WTC11 (cell line): ENCODE data around the gene NDST3.

Experiments used
- FOXJ3 ChIP-seq: sonication (generic); formaldehyde crosslinking; IDR thresholded peaks from 2 replicates; pipeline ENCODE4 v1.9.0; 2021; ENCODE audit warnings: missing genetic modification reagents, mild to moderate bottlenecking, borderline replicate concordance
- SP1 ChIP-seq: sonication (generic); formaldehyde crosslinking; conservative IDR thresholded peaks from 2 replicates; pipeline ENCODE4 v1.8.1; 2022; ENCODE audit warnings: missing genetic modification reagents
- ZNF232 ChIP-seq: sonication (generic); formaldehyde crosslinking; IDR thresholded peaks from 2 replicates; pipeline ENCODE4 v1.8.0; 2022; ENCODE audit warnings: mild to moderate bottlenecking, missing genetic modification reagents
- TF ChIP-seq, protein P1 (sequence below): sonication (generic); formaldehyde crosslinking; IDR thresholded peaks from 2 replicates; pipeline ENCODE4 v1.8.1; 2022; ENCODE audit warnings: low read depth, missing genetic modification reagents, borderline replicate concordance
- TF ChIP-seq, protein P2 (sequence below): sonication (generic); formaldehyde crosslinking; IDR thresholded peaks from 2 replicates; pipeline ENCODE4 v1.8.0; 2023; ENCODE audit warnings: mild to moderate bottlenecking, missing genetic modification reagents
- TF ChIP-seq, protein P3 (sequence below): sonication (generic); formaldehyde crosslinking; IDR thresholded peaks from 2 replicates; pipeline ENCODE4 v1.8.1; 2023; ENCODE audit warnings: mild to moderate bottlenecking, missing genetic modification reagents, borderline replicate concordance
- TF ChIP-seq, protein P4 (sequence below): fragments of 200-600 bp; IDR thresholded peaks from 2 replicates; pipeline ENCODE4 v1.8.0; 2022; ENCODE audit warnings: antibody characterized with exemption
- TF ChIP-seq, protein P5 (sequence below): sonication (generic); formaldehyde crosslinking; IDR thresholded peaks from 2 replicates; pipeline ENCODE4 v1.8.0; 2023; ENCODE audit warnings: missing genetic modification reagents
- TF ChIP-seq, protein P6 (sequence below): fragments of 250-450 bp; sonication (Bioruptor Pico); conservative IDR thresholded peaks from 2 replicates; pipeline ENCODE4 v1.9.0; 2021; ENCODE audit warnings: mild to moderate bottlenecking
- TF ChIP-seq, protein P7 (sequence below): sonication (generic); formaldehyde crosslinking; conservative IDR thresholded peaks from 2 replicates; pipeline ENCODE4 v1.8.1; 2023; ENCODE audit warnings: mild to moderate bottlenecking, low read depth, missing genetic modification reagents, moderate library complexity
- TF ChIP-seq, protein P8 (sequence below): sonication (generic); formaldehyde crosslinking; IDR thresholded peaks from 2 replicates; pipeline ENCODE4 v1.8.1; 2023; ENCODE audit warnings: mild to moderate bottlenecking, missing genetic modification reagents

DNA sequence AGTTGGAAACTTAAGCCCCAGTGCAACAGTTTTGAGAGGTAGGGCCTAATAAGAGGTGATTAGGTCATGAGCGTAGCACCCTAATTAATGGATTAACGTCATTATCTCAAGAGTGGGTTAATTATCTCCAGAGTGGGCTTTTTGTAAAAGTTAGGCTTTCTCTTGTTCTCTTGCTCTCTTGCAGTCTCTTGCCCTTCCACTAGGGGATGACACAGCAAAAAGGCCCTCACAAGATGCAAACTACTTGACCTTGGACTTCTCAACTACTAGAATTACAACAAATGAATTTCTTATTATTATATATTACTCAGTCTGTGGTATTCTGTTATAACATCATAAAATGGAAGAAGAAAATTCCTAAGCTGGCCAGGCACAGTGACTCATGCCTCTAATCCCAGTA, 22.1 kb upstream of the NDST3 start:
- TF ChIP-seq, protein P1, sequence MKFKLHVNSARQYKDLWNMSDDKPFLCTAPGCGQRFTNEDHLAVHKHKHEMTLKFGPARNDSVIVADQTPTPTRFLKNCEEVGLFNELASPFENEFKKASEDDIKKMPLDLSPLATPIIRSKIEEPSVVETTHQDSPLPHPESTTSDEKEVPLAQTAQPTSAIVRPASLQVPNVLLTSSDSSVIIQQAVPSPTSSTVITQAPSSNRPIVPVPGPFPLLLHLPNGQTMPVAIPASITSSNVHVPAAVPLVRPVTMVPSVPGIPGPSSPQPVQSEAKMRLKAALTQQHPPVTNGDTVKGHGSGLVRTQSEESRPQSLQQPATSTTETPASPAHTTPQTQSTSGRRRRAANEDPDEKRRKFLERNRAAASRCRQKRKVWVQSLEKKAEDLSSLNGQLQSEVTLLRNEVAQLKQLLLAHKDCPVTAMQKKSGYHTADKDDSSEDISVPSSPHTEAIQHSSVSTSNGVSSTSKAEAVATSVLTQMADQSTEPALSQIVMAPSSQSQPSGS, result no peak
- TF ChIP-seq, protein P2, sequence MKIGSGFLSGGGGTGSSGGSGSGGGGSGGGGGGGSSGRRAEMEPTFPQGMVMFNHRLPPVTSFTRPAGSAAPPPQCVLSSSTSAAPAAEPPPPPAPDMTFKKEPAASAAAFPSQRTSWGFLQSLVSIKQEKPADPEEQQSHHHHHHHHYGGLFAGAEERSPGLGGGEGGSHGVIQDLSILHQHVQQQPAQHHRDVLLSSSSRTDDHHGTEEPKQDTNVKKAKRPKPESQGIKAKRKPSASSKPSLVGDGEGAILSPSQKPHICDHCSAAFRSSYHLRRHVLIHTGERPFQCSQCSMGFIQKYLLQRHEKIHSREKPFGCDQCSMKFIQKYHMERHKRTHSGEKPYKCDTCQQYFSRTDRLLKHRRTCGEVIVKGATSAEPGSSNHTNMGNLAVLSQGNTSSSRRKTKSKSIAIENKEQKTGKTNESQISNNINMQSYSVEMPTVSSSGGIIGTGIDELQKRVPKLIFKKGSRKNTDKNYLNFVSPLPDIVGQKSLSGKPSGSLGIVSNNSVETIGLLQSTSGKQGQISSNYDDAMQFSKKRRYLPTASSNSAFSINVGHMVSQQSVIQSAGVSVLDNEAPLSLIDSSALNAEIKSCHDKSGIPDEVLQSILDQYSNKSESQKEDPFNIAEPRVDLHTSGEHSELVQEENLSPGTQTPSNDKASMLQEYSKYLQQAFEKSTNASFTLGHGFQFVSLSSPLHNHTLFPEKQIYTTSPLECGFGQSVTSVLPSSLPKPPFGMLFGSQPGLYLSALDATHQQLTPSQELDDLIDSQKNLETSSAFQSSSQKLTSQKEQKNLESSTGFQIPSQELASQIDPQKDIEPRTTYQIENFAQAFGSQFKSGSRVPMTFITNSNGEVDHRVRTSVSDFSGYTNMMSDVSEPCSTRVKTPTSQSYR, result no peak
- TF ChIP-seq, protein P3, sequence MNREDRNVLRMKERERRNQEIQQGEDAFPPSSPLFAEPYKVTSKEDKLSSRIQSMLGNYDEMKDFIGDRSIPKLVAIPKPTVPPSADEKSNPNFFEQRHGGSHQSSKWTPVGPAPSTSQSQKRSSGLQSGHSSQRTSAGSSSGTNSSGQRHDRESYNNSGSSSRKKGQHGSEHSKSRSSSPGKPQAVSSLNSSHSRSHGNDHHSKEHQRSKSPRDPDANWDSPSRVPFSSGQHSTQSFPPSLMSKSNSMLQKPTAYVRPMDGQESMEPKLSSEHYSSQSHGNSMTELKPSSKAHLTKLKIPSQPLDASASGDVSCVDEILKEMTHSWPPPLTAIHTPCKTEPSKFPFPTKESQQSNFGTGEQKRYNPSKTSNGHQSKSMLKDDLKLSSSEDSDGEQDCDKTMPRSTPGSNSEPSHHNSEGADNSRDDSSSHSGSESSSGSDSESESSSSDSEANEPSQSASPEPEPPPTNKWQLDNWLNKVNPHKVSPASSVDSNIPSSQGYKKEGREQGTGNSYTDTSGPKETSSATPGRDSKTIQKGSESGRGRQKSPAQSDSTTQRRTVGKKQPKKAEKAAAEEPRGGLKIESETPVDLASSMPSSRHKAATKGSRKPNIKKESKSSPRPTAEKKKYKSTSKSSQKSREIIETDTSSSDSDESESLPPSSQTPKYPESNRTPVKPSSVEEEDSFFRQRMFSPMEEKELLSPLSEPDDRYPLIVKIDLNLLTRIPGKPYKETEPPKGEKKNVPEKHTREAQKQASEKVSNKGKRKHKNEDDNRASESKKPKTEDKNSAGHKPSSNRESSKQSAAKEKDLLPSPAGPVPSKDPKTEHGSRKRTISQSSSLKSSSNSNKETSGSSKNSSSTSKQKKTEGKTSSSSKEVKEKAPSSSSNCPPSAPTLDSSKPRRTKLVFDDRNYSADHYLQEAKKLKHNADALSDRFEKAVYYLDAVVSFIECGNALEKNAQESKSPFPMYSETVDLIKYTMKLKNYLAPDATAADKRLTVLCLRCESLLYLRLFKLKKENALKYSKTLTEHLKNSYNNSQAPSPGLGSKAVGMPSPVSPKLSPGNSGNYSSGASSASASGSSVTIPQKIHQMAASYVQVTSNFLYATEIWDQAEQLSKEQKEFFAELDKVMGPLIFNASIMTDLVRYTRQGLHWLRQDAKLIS (CRISPR knock-in tag), result no peak
- TF ChIP-seq, protein P4, sequence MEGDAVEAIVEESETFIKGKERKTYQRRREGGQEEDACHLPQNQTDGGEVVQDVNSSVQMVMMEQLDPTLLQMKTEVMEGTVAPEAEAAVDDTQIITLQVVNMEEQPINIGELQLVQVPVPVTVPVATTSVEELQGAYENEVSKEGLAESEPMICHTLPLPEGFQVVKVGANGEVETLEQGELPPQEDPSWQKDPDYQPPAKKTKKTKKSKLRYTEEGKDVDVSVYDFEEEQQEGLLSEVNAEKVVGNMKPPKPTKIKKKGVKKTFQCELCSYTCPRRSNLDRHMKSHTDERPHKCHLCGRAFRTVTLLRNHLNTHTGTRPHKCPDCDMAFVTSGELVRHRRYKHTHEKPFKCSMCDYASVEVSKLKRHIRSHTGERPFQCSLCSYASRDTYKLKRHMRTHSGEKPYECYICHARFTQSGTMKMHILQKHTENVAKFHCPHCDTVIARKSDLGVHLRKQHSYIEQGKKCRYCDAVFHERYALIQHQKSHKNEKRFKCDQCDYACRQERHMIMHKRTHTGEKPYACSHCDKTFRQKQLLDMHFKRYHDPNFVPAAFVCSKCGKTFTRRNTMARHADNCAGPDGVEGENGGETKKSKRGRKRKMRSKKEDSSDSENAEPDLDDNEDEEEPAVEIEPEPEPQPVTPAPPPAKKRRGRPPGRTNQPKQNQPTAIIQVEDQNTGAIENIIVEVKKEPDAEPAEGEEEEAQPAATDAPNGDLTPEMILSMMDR, result no peak
- TF ChIP-seq, protein P5, sequence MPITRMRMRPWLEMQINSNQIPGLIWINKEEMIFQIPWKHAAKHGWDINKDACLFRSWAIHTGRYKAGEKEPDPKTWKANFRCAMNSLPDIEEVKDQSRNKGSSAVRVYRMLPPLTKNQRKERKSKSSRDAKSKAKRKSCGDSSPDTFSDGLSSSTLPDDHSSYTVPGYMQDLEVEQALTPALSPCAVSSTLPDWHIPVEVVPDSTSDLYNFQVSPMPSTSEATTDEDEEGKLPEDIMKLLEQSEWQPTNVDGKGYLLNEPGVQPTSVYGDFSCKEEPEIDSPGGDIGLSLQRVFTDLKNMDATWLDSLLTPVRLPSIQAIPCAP (CRISPR knock-in tag), result no peak
- TF ChIP-seq, protein P6, sequence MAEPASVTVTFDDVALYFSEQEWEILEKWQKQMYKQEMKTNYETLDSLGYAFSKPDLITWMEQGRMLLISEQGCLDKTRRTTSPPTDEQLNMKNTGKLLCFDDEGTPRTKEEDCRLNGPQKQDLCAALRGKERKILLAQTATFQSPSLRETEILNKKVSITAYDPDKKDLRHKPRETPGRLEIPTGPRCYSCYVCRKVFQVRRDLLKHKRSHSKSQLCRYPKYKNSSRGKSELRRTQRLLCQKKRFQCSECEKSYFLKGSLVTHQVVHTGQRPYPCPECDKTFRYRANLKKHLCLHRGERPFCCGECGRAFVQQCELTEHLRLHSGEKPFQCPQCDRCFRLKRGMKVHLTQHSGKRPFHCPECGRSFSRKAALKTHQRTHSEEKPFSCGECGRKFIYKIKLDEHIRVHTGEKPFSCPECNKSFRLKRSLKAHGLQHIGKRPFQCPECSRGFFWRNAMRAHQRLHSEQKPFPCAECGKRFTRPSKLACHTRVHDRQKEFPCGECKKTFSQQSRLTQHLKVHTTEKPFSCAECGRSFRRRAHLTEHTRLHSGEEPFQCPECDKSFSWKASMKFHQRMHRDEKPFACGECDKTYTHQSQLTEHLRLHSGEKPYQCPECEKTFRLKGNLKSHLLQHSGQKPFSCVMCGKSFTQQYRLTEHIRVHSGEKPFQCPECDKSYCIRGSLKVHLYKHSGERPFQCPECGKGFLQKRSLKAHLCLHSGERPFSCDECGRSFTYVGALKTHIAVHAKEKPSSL, result no peak
- TF ChIP-seq FOXJ3 (no peak), ZNF232 (no peak), SP1 (CRISPR knock-in tag) (no peak)
- TF ChIP-seq, protein P7, sequence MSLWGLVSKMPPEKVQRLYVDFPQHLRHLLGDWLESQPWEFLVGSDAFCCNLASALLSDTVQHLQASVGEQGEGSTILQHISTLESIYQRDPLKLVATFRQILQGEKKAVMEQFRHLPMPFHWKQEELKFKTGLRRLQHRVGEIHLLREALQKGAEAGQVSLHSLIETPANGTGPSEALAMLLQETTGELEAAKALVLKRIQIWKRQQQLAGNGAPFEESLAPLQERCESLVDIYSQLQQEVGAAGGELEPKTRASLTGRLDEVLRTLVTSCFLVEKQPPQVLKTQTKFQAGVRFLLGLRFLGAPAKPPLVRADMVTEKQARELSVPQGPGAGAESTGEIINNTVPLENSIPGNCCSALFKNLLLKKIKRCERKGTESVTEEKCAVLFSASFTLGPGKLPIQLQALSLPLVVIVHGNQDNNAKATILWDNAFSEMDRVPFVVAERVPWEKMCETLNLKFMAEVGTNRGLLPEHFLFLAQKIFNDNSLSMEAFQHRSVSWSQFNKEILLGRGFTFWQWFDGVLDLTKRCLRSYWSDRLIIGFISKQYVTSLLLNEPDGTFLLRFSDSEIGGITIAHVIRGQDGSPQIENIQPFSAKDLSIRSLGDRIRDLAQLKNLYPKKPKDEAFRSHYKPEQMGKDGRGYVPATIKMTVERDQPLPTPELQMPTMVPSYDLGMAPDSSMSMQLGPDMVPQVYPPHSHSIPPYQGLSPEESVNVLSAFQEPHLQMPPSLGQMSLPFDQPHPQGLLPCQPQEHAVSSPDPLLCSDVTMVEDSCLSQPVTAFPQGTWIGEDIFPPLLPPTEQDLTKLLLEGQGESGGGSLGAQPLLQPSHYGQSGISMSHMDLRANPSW (CRISPR knock-in tag), result no peak
- TF ChIP-seq, protein P8, sequence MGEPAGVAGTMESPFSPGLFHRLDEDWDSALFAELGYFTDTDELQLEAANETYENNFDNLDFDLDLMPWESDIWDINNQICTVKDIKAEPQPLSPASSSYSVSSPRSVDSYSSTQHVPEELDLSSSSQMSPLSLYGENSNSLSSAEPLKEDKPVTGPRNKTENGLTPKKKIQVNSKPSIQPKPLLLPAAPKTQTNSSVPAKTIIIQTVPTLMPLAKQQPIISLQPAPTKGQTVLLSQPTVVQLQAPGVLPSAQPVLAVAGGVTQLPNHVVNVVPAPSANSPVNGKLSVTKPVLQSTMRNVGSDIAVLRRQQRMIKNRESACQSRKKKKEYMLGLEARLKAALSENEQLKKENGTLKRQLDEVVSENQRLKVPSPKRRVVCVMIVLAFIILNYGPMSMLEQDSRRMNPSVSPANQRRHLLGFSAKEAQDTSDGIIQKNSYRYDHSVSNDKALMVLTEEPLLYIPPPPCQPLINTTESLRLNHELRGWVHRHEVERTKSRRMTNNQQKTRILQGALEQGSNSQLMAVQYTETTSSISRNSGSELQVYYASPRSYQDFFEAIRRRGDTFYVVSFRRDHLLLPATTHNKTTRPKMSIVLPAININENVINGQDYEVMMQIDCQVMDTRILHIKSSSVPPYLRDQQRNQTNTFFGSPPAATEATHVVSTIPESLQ (CRISPR knock-in tag), result no peak
